Kidney (tissue), 14 donors: Measurements from ENCODE around the gene CPAMD8. TPM values are rescaled to one million over a fixed set of nuclear protein-coding genes. Genes with fewer than 3 reads are reported as not detected.

Experiments used
- DNase-seq, 5 donors: peaks; one replicate each; pipeline ENCODE4 v3.0.0-alpha.2; 2013 to 2020
- FAIRE-seq: peaks from 2 replicates; lab custom pipeline; 2012; peaks lifted over from hg19 to GRCh38; lab: Jason Lieb, UNC
- H3K27ac ChIP-seq, 2 donors: one replicate each; pipeline ENCODE4 v1.7.0; 2013; ENCODE audit warnings: low read depth in 2 of 2, low read length in 2 of 2, inconsistent platforms in 1 of 2
- H3K27me3 ChIP-seq: one replicate; pipeline ENCODE4 v1.7.1; 2013; ENCODE audit warnings: low read length, inconsistent platforms; ENCODE audit not compliant: control insufficient read depth, insufficient read depth
- H3K36me3 ChIP-seq, 3 donors: one replicate each; pipeline versions ENCODE4 v1.7.0 to v1.7.1; 2013; ENCODE audit warnings: low read length in 3 of 3, control low read depth in 1 of 3, inconsistent platforms in 1 of 3; ENCODE audit not compliant: insufficient read depth in 3 of 3, control insufficient read depth in 2 of 3
- H3K4me1 ChIP-seq, 3 donors: one replicate each; pipeline versions ENCODE4 v1.7.0 to v1.7.1; 2013; ENCODE audit warnings: low read length in 3 of 3, inconsistent platforms in 1 of 3, low read depth in 1 of 3; ENCODE audit not compliant: control insufficient read depth in 2 of 3, insufficient read depth in 2 of 3
- H3K4me3 ChIP-seq, 3 donors: one replicate each; pipeline versions ENCODE4 v1.7.0 to v1.8.1; 2013; ENCODE audit warnings: low read length in 3 of 3, control low read depth in 1 of 3, inconsistent platforms in 1 of 3
- H3K9ac ChIP-seq, 3 donors: one replicate each; pipeline versions ENCODE4 v1.7.0 to v1.7.1; 2013; ENCODE audit warnings: low read length in 3 of 3, control low read depth in 1 of 3, inconsistent platforms in 1 of 3
- H3K9me3 ChIP-seq, 3 donors: one replicate each; pipeline versions ENCODE4 v1.7.0 to v1.7.1; 2013; ENCODE audit warnings: low read length in 3 of 3, control low read depth in 1 of 3, inconsistent platforms in 1 of 3; ENCODE audit not compliant: control insufficient read depth in 2 of 3, insufficient read depth in 1 of 3
- intact Hi-C: fragments of 100-400 bp; cut with DNase I; formaldehyde crosslinking; loops from one replicate; pipeline ENCODE4 v1.11.1; 2022
- polyA plus RNA-seq: library from polyadenylated mRNA; stranded (reverse); fragments of 350-450 nt; fragmentation: Illumina TruSeq; extraction: RNeasy Lipid Tissue Mini Kit (QIAGEN cat#74804); gene quantifications from one replicate; pipeline ENCODE4 v1.2.3, GENCODE V29; 2014; ENCODE audit warnings: low read depth, low replicate concordance; ENCODE audit not compliant: insufficient read depth
- total RNA-seq: library from RNA; stranded (reverse); fragmentation: NEBNext Ultra II Directional; extraction: Animal tissue kit (Norgen Biotek cat#: 25700); gene quantifications from one replicate; pipeline ENCODE4 v1.2.1, GENCODE V29; 2021
- TF ChIP-seq, protein P1 (sequence below): IDR thresholded peaks from 3 replicates; pipeline ENCODE4 v1.5.1; 2012; ENCODE audit warnings: mild to moderate bottlenecking, moderate library complexity, borderline replicate concordance; ENCODE audit not compliant: insufficient read depth; ENCODE audit errors: extremely low read depth
- donor health status: control.
- donor health status: control.
- donor health status: control.
- donor health status: control.
- donor health status: control.
- donor health status: DM: yes; HTN: yes; CAD: no.
- donor health status: Normal renal cell carcinoma (clear cell type).

CPAMD8 gene
- total and polyA plus RNA-seq, 2 donors from 2014 or later, result 22.0 to 64.1 TPM

DNA sequence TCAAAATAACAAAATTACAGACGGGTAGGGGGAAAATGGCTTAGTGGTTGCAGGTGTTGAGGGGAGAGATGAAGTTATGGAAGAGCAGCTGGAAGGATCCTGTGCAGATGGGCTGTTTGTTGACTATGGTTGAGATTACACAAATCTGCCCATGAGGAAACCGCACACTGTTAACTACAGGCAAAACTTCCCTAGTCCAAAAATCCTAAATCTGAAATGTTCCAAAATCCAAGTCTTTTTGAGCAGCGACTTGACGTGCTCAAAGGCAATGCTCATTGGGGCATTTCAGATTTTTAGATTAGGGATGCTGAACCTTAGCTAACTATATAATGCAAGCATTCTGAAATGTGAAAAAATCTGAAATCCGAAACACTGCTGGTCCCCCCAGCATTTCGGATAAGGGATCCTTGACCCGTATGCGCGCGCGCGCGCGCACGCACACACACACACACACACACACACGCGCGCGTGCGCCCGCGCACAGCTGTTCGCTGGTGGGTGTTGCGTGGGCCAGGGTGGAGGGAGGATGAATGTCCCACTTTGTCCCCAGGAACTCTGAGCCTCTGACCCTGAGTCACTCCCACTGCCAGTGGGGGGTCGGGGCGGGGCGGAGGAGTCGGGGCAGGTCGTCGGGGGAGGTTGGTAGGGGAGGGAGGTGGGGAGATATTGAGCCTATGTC, 131.0 kb downstream of the CPAMD8 start:
- Histone ChIP-seq H3K9ac (peak overlapping the region in 1 of 3 donors; percentile 26), H3K9me3 (no peaks in the 10 kb centered on the region), H3K4me3 (peak overlapping the region in 1 of 3 donors; percentile 41), H3K27me3 (no peaks in the 10 kb centered on the region), H3K4me1 (peaks cover 0 to 2% (median 0%) of the 10 kb centered on the region in 3 donors), H3K27ac (no peak overlapping the region), H3K36me3 (no peaks in the 10 kb centered on the region)
- intact Hi-C loops, result no loop called here
- FAIRE-seq (no peak), DNase-seq (peak in 4 of 5 donors; percentile 21 to 81 (median 44))
- TF ChIP-seq, protein P1, sequence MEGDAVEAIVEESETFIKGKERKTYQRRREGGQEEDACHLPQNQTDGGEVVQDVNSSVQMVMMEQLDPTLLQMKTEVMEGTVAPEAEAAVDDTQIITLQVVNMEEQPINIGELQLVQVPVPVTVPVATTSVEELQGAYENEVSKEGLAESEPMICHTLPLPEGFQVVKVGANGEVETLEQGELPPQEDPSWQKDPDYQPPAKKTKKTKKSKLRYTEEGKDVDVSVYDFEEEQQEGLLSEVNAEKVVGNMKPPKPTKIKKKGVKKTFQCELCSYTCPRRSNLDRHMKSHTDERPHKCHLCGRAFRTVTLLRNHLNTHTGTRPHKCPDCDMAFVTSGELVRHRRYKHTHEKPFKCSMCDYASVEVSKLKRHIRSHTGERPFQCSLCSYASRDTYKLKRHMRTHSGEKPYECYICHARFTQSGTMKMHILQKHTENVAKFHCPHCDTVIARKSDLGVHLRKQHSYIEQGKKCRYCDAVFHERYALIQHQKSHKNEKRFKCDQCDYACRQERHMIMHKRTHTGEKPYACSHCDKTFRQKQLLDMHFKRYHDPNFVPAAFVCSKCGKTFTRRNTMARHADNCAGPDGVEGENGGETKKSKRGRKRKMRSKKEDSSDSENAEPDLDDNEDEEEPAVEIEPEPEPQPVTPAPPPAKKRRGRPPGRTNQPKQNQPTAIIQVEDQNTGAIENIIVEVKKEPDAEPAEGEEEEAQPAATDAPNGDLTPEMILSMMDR, result no peak

- Histone ChIP-seq H3K4me1 (peaks cover 0 to 2% (median 0%) of the 10 kb centered on the region in 3 donors), H3K9ac (no peak overlapping the region), H3K9me3 (no peaks in the 10 kb centered on the region), H3K27ac (no peak overlapping the region), H3K27me3 (no peaks in the 10 kb centered on the region), H3K4me3 (no peak overlapping the region), H3K36me3 (no peaks in the 10 kb centered on the region)
- DNase-seq, result no peak
- no peak for FAIRE-seq
- TF ChIP-seq, protein P1, result no peak
- intact Hi-C loops, result no loop called here
These were observed 132.5 kb downstream of the CPAMD8 start for GRCh38 chr19:16894080-16894479.

DNA sequence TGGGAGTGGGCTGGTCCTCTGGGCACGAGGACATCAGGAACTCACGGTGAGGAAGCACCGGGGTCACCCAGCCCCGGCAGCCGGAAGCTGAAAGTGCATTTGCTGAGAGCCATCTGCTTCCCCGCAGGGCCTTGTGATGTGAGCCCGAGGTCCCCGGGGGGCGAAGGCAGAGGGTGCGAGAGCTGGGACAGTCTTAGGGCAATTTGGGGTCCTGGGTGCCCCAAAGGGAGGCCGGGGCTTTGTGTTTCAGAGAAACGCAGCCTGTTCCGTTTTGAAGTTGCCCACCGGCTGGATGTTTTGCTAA, 133.0 kb downstream of the CPAMD8 start:
- Histone ChIP-seq H3K9ac (no peak overlapping the region), H3K27ac (no peak overlapping the region), H3K4me1 (peaks cover 0 to 2% (median 0%) of the 10 kb centered on the region in 3 donors), H3K9me3 (no peaks in the 10 kb centered on the region), H3K4me3 (no peak overlapping the region), H3K27me3 (no peaks in the 10 kb centered on the region), H3K36me3 (no peaks in the 10 kb centered on the region)
- TF ChIP-seq, protein P1, result no peak
- FAIRE-seq (no peak), DNase-seq (peak in 1 of 5 donors; percentile 76)
- intact Hi-C loops, result no loop called here
